HUES6 (cell line): ENCODE measurements around the gene KCTD15.

ENCODE experiments used
- H3K27ac ChIP-seq: 2 replicates; pipeline ENCODE4 v1.7.0; 2013; ENCODE audit warnings: low read depth, mild to moderate bottlenecking, low read length, inconsistent platforms
- H3K27me3 ChIP-seq: 2 replicates; pipeline ENCODE4 v1.6.1; 2013; ENCODE audit warnings: low read length; ENCODE audit not compliant: control insufficient read depth, insufficient read depth
- H3K36me3 ChIP-seq: 2 replicates; pipeline ENCODE4 v1.6.1; 2013; ENCODE audit warnings: low read length; ENCODE audit not compliant: control insufficient read depth, insufficient read depth
- H3K4me1 ChIP-seq: 2 replicates; pipeline ENCODE4 v1.6.1; 2013; ENCODE audit warnings: low read length; ENCODE audit not compliant: control insufficient read depth, insufficient read depth
- H3K4me3 ChIP-seq: 2 replicates; pipeline ENCODE4 v1.5.1; 2013; ENCODE audit warnings: low read depth, low read length
- H3K9ac ChIP-seq: one replicate; pipeline ENCODE4 v1.6.1; 2013; ENCODE audit warnings: mild to moderate bottlenecking, low read length
- H3K9me3 ChIP-seq: 2 replicates; pipeline ENCODE4 v1.6.1; 2013; ENCODE audit warnings: low read depth, low read length; ENCODE audit not compliant: control insufficient read depth, insufficient read depth

KCTD15 gene

GRCh38 chr19:33863436-33863835, 66.8 kb downstream of the KCTD15 start:
- Histone ChIP-seq H3K4me3 (no peak overlapping the region), H3K4me1 (peaks cover 9% of the 10 kb centered on the region), H3K9me3 (no peaks in the 10 kb centered on the region), H3K27ac (no peak overlapping the region), H3K27me3 (no peaks in the 10 kb centered on the region), H3K36me3 (no peaks in the 10 kb centered on the region), H3K9ac (no peak overlapping the region)

GRCh38 chr19:33864311-33864850, 67.7 kb downstream of the KCTD15 start:
- no peaks in the 10 kb centered on the region for H3K9me3 ChIP-seq
- H3K4me1 ChIP-seq, result peaks cover 18% of the 10 kb centered on the region
- no peaks in the 10 kb centered on the region for H3K36me3 ChIP-seq
- no peak overlapping the region for H3K9ac ChIP-seq
- no peak overlapping the region for H3K4me3 ChIP-seq
- no peaks in the 10 kb centered on the region for H3K27me3 ChIP-seq
- no peak overlapping the region for H3K27ac ChIP-seq

GRCh38 chr19:33865306-33865705, 68.6 kb downstream of the KCTD15 start:
- no peak overlapping the region for H3K9ac ChIP-seq
- no peaks in the 10 kb centered on the region for H3K36me3 ChIP-seq
- H3K27ac ChIP-seq, result no peak overlapping the region
- H3K9me3 ChIP-seq, result no peaks in the 10 kb centered on the region
- peaks cover 18% of the 10 kb centered on the region for H3K4me1 ChIP-seq
- H3K27me3 ChIP-seq, result no peaks in the 10 kb centered on the region
- H3K4me3 ChIP-seq, result no peak overlapping the region
